WI38 (cell line): ENCODE data around the gene TMC7.
"Not testable (repeated sequence)": the region's sequence is repeated elsewhere in the genome, so short reads cannot be mapped to it uniquely, and the experiment has no call there.

Experiments
- H3K4me3 ChIP-seq: 2 replicates; pipeline ENCODE4 v1.5.1; 2011; ENCODE audit warnings: low read depth, mild to moderate bottlenecking, control low read depth, low read length
- TF ChIP-seq, protein P1 (sequence below): IDR thresholded peaks from 2 replicates; pipeline ENCODE4 v1.5.1; 2012; ENCODE audit warnings: low read depth, mild to moderate bottlenecking, control low read depth, low read length

The TMC7 gene

DNA sequence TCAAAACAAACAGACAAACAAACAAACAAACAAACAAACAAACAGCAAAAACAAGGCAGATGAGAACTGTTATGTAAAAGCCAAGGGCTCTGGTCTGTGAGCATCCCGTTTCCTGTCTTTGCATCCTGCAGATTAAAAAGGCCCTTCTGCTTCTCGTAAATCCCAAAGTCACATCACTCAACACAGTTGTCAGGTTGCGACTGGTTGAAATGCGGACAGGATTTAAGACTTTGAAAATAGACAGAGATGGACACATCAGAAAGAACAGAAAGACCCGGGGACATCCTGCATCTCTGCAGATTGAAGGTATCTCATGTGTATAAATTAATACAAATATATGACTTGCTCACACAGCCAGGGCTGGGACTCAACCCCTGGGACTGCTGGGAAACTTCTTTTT lies 18.2 kb upstream of the TMC7 start:
- TF ChIP-seq, protein P1, sequence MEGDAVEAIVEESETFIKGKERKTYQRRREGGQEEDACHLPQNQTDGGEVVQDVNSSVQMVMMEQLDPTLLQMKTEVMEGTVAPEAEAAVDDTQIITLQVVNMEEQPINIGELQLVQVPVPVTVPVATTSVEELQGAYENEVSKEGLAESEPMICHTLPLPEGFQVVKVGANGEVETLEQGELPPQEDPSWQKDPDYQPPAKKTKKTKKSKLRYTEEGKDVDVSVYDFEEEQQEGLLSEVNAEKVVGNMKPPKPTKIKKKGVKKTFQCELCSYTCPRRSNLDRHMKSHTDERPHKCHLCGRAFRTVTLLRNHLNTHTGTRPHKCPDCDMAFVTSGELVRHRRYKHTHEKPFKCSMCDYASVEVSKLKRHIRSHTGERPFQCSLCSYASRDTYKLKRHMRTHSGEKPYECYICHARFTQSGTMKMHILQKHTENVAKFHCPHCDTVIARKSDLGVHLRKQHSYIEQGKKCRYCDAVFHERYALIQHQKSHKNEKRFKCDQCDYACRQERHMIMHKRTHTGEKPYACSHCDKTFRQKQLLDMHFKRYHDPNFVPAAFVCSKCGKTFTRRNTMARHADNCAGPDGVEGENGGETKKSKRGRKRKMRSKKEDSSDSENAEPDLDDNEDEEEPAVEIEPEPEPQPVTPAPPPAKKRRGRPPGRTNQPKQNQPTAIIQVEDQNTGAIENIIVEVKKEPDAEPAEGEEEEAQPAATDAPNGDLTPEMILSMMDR = no peak
- H3K4me3 ChIP-seq = no peak overlapping the region

DNA sequence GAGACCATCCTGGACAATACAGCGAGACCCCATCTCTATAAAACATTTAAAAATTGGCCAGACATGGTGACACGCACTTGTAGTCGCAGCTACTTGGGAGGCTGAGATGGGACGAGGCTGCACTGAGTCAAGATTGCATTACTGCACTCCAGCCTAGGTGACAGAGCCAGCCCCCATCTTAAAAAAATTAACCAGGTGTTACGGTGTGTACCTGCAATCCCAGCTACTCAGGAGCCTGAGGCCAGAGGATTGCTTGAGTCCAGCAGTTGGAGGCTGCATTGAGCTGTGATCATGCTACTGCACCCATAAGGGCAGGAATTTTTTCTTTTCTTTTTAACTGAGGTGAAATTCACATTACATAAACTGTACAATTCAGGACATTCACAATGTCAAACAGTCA lies 16.9 kb upstream of the TMC7 start:
- no peak overlapping the region for H3K4me3 ChIP-seq
- TF ChIP-seq, protein P1 = no peak

DNA sequence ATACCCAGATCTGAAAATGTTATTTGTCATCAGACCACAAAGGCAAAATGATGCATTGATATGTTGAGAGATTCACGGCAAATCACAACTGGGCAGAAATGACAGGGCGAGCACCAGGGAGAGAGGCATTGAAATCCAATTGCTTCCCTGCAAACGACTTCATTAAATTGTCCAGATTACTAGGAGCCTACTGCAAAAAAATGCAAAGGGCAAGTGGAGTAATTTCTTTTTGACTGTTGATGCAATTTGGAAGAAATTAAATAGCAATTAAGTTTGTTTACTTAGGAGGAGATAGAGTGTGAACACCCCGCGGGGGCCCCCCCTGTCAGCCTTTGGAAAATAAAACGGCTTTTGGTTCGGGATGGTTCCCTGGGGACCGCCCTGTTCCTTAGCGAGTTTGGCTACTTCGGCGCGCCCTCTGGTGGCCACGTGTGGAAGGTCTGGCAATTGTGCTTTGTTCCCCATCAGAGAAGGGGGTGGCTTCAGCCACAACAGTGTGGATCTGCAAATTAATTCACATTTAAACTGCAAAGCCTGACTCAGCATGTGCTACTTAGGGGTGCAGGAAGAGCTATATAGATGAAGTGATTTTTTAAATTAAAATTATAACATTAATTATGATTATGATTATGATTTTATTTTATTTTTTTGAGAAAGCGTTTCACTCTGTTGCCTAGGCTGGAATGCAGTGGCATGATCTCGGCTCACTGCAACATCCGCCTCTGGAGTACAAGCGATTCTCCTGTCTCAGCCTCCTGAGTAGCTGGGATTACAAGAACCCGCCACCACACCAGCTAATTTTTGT lies 14.5 kb upstream of the TMC7 start:
- H3K4me3 ChIP-seq = no peak overlapping the region
- TF ChIP-seq, protein P1 = peak; percentile 83

DNA sequence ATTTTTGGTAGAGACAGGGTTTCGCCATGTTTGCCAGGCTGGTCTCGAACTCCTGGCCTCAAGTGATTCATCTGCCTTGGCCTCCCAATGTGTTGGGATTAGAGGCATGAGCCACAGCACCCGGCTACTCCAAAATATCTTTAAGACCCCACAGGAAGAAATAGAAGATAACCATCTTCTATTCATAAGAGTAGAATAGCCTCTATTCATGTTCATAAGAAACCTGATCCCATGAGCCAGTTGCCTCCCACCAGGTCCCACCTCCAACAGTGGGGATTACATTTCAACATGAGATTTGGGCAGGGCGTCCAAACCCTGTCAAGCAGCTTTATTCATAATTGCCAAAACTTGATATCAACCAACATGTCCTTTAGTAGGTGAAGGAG lies 13.9 kb upstream of the TMC7 start:
- TF ChIP-seq, protein P1 = no peak
- no peak overlapping the region for H3K4me3 ChIP-seq

DNA sequence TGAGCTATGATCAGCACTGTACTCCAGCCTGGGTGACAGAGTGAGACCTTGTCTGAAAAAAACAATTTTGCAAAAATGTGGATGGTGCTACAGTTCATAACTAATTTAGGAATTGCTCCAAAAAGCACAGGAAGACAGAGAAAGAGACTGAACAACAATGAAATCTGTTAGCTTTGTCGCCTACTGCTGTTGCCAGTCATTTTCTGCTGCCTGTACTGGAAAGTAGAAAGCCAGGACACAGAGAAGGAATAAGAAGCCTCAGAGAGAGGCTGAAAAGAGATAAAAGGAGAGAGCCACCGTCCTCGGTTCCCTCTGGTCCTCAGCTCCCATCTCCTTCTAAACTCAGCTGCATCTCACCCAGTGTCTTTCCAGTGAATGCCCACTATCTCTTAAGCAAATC lies 8.6 kb upstream of the TMC7 start:
- no peak overlapping the region for H3K4me3 ChIP-seq

DNA sequence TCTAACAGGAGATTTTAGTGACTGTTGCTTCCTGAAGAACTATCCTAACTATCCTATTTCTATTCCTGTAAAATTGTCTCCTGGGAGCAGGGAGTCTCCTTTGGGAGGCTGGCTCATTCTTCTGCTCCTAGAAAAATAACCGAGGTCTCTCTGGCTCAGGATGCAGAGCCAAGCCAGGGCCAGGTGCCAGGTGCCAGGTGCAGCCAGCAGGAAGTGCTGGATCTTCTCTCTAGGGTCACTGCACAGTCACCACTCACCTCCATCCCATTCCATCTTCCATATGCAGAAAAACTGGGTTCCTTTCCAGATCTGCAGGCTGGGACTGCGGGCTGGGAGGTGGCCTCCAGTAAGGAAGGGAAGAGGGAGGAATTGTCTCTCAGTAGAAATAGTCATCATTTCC lies 3.8 kb upstream of the TMC7 start:
- TF ChIP-seq, protein P1 = no peak

More for the DNA sequence above, 8.6 kb upstream of the TMC7 start:
- TF ChIP-seq, protein P1 = no peak

DNA sequence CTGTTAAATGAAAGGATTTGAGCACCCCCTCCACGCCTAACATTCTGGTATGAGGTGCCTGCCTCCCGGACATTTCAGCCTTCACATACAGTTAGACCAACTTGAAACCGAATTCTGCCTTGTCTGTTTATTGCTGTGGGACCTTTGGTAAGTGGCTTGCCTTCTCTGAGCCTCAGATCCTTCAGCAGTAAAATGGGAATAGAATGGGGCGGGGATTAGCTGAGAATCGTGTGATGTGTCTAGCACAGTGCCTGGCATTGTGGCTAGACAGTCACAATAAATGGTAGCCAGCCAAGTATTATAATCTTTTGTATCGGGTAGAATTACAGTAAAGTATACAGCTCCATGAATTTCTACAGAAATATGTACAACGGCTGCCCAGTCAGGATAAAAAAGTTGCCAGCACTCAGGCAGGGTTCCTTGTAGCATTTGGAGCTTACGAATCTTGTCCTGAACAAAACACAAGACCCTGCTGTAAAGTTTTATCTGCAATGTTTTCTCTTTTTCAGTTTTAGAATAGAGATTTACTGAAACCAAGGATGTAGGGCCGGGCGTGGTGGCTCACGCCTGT lies 786 bp downstream of the TMC7 start:
- TF ChIP-seq, protein P1 = no peak
- peak overlapping the region; percentile 63 for H3K4me3 ChIP-seq

More for the DNA sequence above, 3.8 kb upstream of the TMC7 start:
- H3K4me3 ChIP-seq = no peak overlapping the region

DNA sequence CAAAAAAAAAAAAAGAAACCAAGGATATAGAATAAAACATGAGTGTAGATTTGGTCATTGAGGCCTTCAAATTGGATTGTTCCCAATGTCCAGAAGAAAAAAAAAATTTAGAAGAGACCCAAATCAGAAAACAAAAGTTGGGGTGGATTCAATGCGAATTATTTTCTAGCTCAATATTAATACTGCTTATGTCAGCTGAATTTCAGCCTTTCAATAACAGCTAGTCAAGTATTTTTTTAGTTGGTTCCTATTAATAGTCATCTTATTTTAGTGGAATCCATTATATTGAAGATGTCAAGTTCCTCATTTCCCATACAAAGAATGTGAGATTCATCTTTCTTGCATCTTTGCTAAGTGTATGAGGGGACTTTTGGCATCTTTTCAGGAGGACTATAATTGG lies 1.5 kb downstream of the TMC7 start:
- H3K4me3 ChIP-seq = not testable (repeated sequence)

DNA sequence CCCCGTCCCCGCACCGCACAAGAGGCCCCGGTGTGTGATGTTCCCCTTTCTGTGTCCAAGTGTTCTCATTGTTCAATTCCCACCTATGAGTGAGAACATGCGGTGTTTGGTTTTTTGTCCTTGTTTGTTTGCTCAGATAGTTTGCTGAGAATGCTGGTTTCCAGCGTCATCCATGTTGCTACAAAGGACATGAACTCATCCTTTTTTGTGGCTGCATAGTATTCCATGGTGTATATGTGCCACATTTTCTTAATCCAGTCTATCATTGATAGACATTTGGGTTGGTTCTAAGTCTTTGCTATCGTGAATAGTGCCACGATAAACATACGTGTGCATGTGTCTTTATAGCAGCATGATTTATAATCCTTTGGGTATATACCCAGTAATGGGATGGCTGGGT lies 8.0 kb downstream of the TMC7 start:
- H3K4me3 ChIP-seq = not testable (repeated sequence)

DNA sequence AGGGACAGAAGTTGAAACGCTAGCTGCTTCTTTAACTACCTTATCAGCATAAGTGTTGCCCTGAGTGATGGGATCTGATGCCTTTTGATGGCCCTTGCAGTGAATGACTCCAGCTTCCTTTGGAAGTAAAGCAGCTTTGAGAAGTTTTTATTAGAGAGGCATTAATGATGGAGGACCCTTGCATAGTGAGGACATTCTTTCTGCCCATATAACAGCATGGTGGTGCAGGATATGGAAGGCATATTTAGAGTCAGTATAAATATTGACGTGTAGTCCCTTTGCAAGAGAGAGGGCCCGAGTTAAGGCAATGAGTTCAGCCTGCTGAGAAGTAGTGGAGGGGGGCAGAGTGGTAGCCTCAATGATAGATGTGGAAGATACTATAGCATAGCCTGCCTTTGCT lies 9.8 kb downstream of the TMC7 start:
- H3K4me3 ChIP-seq = not testable (repeated sequence)

DNA sequence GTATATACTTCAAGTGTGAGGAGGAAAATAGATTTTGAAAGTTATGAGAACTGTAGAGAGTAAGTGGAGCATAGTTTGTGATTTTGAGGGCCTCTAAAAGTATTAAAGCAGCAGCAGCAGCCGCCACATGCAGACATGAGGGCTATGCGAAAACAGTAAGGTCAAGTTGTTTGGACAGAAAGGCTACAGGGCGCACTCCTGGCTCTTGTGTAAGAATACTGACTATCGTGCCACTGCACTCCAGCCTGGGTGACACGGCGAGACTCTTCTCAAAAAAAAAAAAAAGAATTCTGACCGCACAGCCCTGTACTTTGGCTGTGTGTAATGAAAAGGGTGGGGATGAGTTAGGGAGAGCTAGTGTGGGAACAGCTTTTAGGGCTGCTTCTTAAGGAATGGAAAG lies 10.4 kb downstream of the TMC7 start:
- not testable (repeated sequence) for H3K4me3 ChIP-seq
